Measurements from ENCODE around the gene ARSB. TPM values are rescaled to one million over a fixed set of nuclear protein-coding genes. Genes with fewer than 3 reads are reported as not detected.

ARSB gene
- polyA plus RNA-seq, 6 donors from 2014 or later: 4.1 to 6.8 (median 5.4) TPM

GRCh38 chr5:78760366-78760765 is 224.7 kb downstream of the ARSB start:
- peak; percentile 83 for DNase-seq
- Mint-ChIP-seq H3K9me3 (peaks cover 7 to 25% (median 10%) of the 10 kb centered on the region in 7 donors), H3K4me3 (peak overlapping the region; percentile 4 to 74 (median 40)), H3K27ac (peak overlapping the region in 5 of 6 donors; percentile 46 to 98 (median 93)), H3K27me3 (no peaks in the 10 kb centered on the region), H3K4me1 (peaks cover 63 to 83% (median 76%) of the 10 kb centered on the region in 3 donors), H3K36me3 (peaks cover 8 to 12% of the 10 kb centered on the region in 2 donors)
- ATAC-seq (ENCODE audit: low read depth in 2 of 2): peak; percentile 94 to 95

GRCh38 chr5:78758169-78758839 is 226.8 kb downstream of the ARSB start:
- peak overlapping the region; percentile 86 to 95 (median 90) for H3K27ac Mint-ChIP-seq
- ATAC-seq (ENCODE audit: low read depth in 2 of 2) (peak; percentile 39), DNase-seq (peak; percentile 57)
- peaks cover 8 to 12% of the 10 kb centered on the region in 2 donors for H3K36me3 Mint-ChIP-seq
- peaks cover 56 to 76% (median 61%) of the 10 kb centered on the region in 3 donors for H3K4me1 Mint-ChIP-seq
- H3K27me3 Mint-ChIP-seq: no peaks in the 10 kb centered on the region
- peak overlapping the region in 6 of 8 donors; percentile 15 to 83 (median 72) for H3K4me3 Mint-ChIP-seq
- peaks cover 7 to 25% (median 10%) of the 10 kb centered on the region in 7 donors for H3K9me3 Mint-ChIP-seq

- ATAC-seq (ENCODE audit: low read depth in 2 of 2) (no peak), DNase-seq (no peak)
- Mint-ChIP-seq H3K27ac (peak overlapping the region; percentile 86 to 95 (median 90)), H3K4me3 (peak overlapping the region in 5 of 8 donors; percentile 50 to 83 (median 73)), H3K36me3 (peaks cover 8 to 12% of the 10 kb centered on the region in 2 donors), H3K9me3 (peaks cover 7 to 25% (median 10%) of the 10 kb centered on the region in 7 donors), H3K27me3 (no peaks in the 10 kb centered on the region), H3K4me1 (peaks cover 53 to 74% (median 65%) of the 10 kb centered on the region in 3 donors)
Measured at GRCh38 chr5:78757269-78758053, 227.6 kb downstream of the ARSB start.

- DNase-seq: no peak
- Mint-ChIP-seq H3K27me3 (no peaks in the 10 kb centered on the region), H3K4me3 (peak overlapping the region in 2 of 8 donors; percentile 20 to 79), H3K4me1 (peaks cover 47 to 68% (median 59%) of the 10 kb centered on the region in 3 donors), H3K36me3 (peaks cover 2 to 6% of the 10 kb centered on the region in 2 donors), H3K9me3 (peaks cover 6 to 21% (median 7%) of the 10 kb centered on the region in 7 donors), H3K27ac (peak overlapping the region in 4 of 6 donors; percentile 27 to 92 (median 68))
- no peak for ATAC-seq (ENCODE audit: low read depth in 2 of 2)
Measured at GRCh38 chr5:78756858-78757257, 228.3 kb downstream of the ARSB start.

- Mint-ChIP-seq H3K9me3 (peaks cover 5 to 18% (median 7%) of the 10 kb centered on the region in 7 donors), H3K27ac (no peak overlapping the region)
- no peak for DNase-seq
Measured at GRCh38 chr5:78755822-78756429, 229.2 kb downstream of the ARSB start.

GRCh38 chr5:78754655-78755054 is 230.5 kb downstream of the ARSB start:
- H3K36me3 Mint-ChIP-seq: no peaks in the 10 kb centered on the region
- H3K27me3 Mint-ChIP-seq: no peaks in the 10 kb centered on the region
- H3K27ac Mint-ChIP-seq: no peak overlapping the region
- H3K4me3 Mint-ChIP-seq: no peak overlapping the region
- peaks cover 0 to 9% (median 2%) of the 10 kb centered on the region in 7 donors for H3K9me3 Mint-ChIP-seq
- ATAC-seq (ENCODE audit: low read depth in 2 of 2): no peak
- peaks cover 26 to 46% (median 42%) of the 10 kb centered on the region in 3 donors for H3K4me1 Mint-ChIP-seq
- DNase-seq: no peak

More at GRCh38 chr5:78755822-78756429, 229.2 kb downstream of the ARSB start:
- peaks cover 0 to 5% of the 10 kb centered on the region in 2 donors for H3K36me3 Mint-ChIP-seq
- no peak for ATAC-seq (ENCODE audit: low read depth in 2 of 2)
- peaks cover 38 to 58% (median 55%) of the 10 kb centered on the region in 3 donors for H3K4me1 Mint-ChIP-seq
- no peaks in the 10 kb centered on the region for H3K27me3 Mint-ChIP-seq
- no peak overlapping the region for H3K4me3 Mint-ChIP-seq

- no peak for DNase-seq
- ATAC-seq (ENCODE audit: low read depth in 2 of 2): no peak
- no peak overlapping the region for H3K4me3 Mint-ChIP-seq
Measured at GRCh38 chr5:78753093-78753531, 232.0 kb downstream of the ARSB start.

GRCh38 chr5:78751872-78752271 is 233.2 kb downstream of the ARSB start:
- H3K9me3 Mint-ChIP-seq: no peaks in the 10 kb centered on the region
- no peak for DNase-seq
- H3K4me3 Mint-ChIP-seq: no peak overlapping the region
- peaks cover 8 to 27% (median 19%) of the 10 kb centered on the region in 3 donors for H3K4me1 Mint-ChIP-seq
- ATAC-seq (ENCODE audit: low read depth in 2 of 2): no peak
- no peaks in the 10 kb centered on the region for H3K27me3 Mint-ChIP-seq
- no peaks in the 10 kb centered on the region for H3K36me3 Mint-ChIP-seq
- H3K27ac Mint-ChIP-seq: peak overlapping the region in 1 of 6 donors; percentile 36

More at GRCh38 chr5:78753093-78753531, 232.0 kb downstream of the ARSB start:
- H3K4me1 Mint-ChIP-seq: peaks cover 17 to 40% (median 32%) of the 10 kb centered on the region in 3 donors
- no peaks in the 10 kb centered on the region for H3K27me3 Mint-ChIP-seq
- H3K9me3 Mint-ChIP-seq: peaks cover 0 to 4% (median 0%) of the 10 kb centered on the region in 7 donors
- no peaks in the 10 kb centered on the region for H3K36me3 Mint-ChIP-seq
- no peak overlapping the region for H3K27ac Mint-ChIP-seq

- no peak overlapping the region for H3K4me3 Mint-ChIP-seq
- DNase-seq (no peak), ATAC-seq (ENCODE audit: low read depth in 2 of 2) (no peak)
- H3K9me3 Mint-ChIP-seq: no peaks in the 10 kb centered on the region
- H3K4me1 Mint-ChIP-seq: peaks cover 8 to 26% (median 12%) of the 10 kb centered on the region in 3 donors
- H3K27me3 Mint-ChIP-seq: no peaks in the 10 kb centered on the region
- H3K36me3 Mint-ChIP-seq: no peaks in the 10 kb centered on the region
- H3K27ac Mint-ChIP-seq: no peak overlapping the region
Measured at GRCh38 chr5:78750281-78750680, 234.8 kb downstream of the ARSB start.

- no peak for ATAC-seq (ENCODE audit: low read depth in 2 of 2)
- H3K27me3 Mint-ChIP-seq: no peaks in the 10 kb centered on the region
- H3K4me1 Mint-ChIP-seq: peaks cover 0 to 15% (median 3%) of the 10 kb centered on the region in 3 donors
- no peaks in the 10 kb centered on the region for H3K36me3 Mint-ChIP-seq
- DNase-seq: no peak
- H3K9me3 Mint-ChIP-seq: no peaks in the 10 kb centered on the region
- H3K27ac Mint-ChIP-seq: no peak overlapping the region
- H3K4me3 Mint-ChIP-seq: no peak overlapping the region
Measured at GRCh38 chr5:78747705-78748359, 237.3 kb downstream of the ARSB start.

- no peak for DNase-seq
- H3K9me3 Mint-ChIP-seq: no peaks in the 10 kb centered on the region
- no peak for ATAC-seq (ENCODE audit: low read depth in 2 of 2)
- peak overlapping the region in 1 of 6 donors; percentile 16 for H3K27ac Mint-ChIP-seq
- H3K36me3 Mint-ChIP-seq: no peaks in the 10 kb centered on the region
- H3K4me1 Mint-ChIP-seq: peaks cover 0 to 13% (median 3%) of the 10 kb centered on the region in 3 donors
- no peak overlapping the region for H3K4me3 Mint-ChIP-seq
- no peaks in the 10 kb centered on the region for H3K27me3 Mint-ChIP-seq
Measured at GRCh38 chr5:78747055-78747454, 238.1 kb downstream of the ARSB start.

GRCh38 chr5:78746021-78746770 is 238.9 kb downstream of the ARSB start:
- Mint-ChIP-seq H3K9me3 (no peaks in the 10 kb centered on the region), H3K27ac (no peak overlapping the region), H3K4me3 (no peak overlapping the region), H3K27me3 (no peaks in the 10 kb centered on the region), H3K36me3 (no peaks in the 10 kb centered on the region), H3K4me1 (peaks cover 0 to 8% (median 3%) of the 10 kb centered on the region in 3 donors)
- DNase-seq (no peak), ATAC-seq (ENCODE audit: low read depth in 2 of 2) (no peak)

Data from naive B cell (primary cell).